Mucosa of stomach (tissue), 1 donor: ENCODE results near the gene DDX1.
"Not testable (repeated sequence)": the region's sequence is repeated elsewhere in the genome, so short reads cannot be mapped to it uniquely, and the experiment has no call there.

Source experiments
- H3K27me3 ChIP-seq: one replicate; pipeline ENCODE4 v1.7.0; 2013; ENCODE audit warnings: mild to moderate bottlenecking, low read length; ENCODE audit not compliant: control insufficient read depth, insufficient read depth
- H3K36me3 ChIP-seq: one replicate; pipeline ENCODE4 v1.7.0; 2013; ENCODE audit warnings: low read length; ENCODE audit not compliant: control insufficient read depth, insufficient read depth
- H3K4me1 ChIP-seq: one replicate; pipeline ENCODE4 v1.7.0; 2013; ENCODE audit warnings: mild to moderate bottlenecking, low read length; ENCODE audit not compliant: control insufficient read depth, insufficient read depth
- H3K4me3 ChIP-seq: one replicate; pipeline ENCODE4 v1.7.0; 2013; ENCODE audit warnings: low read length
- H3K9ac ChIP-seq: one replicate; pipeline ENCODE4 v1.7.0; 2013; ENCODE audit warnings: mild to moderate bottlenecking, low read length, moderate library complexity
- H3K9me3 ChIP-seq: one replicate; pipeline ENCODE4 v1.7.0; 2013; ENCODE audit warnings: mild to moderate bottlenecking, low read length, moderate library complexity; ENCODE audit not compliant: control insufficient read depth
- donor health status: Pancreatic carcinoma.

The DDX1 gene

GRCh38 chr2:15616429-15616828, 24.8 kb downstream of the DDX1 start:
- Histone ChIP-seq H3K36me3 (peaks cover 6% of the 10 kb centered on the region), H3K27me3 (no peaks in the 10 kb centered on the region), H3K4me1 (no peaks in the 10 kb centered on the region), H3K9ac (no peak overlapping the region), H3K4me3 (no peak overlapping the region), H3K9me3 (no peaks in the 10 kb centered on the region)

GRCh38 chr2:15616850-15617777, 25.4 kb downstream of the DDX1 start:
- Histone ChIP-seq H3K4me3 (no peak overlapping the region), H3K9me3 (no peaks in the 10 kb centered on the region), H3K27me3 (no peaks in the 10 kb centered on the region), H3K36me3 (peaks cover 6% of the 10 kb centered on the region), H3K9ac (no peak overlapping the region), H3K4me1 (no peaks in the 10 kb centered on the region)

GRCh38 chr2:15617778-15618448, 26.2 kb downstream of the DDX1 start:
- H3K9me3 ChIP-seq = no peaks in the 10 kb centered on the region
- no peak overlapping the region for H3K4me3 ChIP-seq
- no peaks in the 10 kb centered on the region for H3K4me1 ChIP-seq
- no peaks in the 10 kb centered on the region for H3K27me3 ChIP-seq
- H3K9ac ChIP-seq = no peak overlapping the region
- H3K36me3 ChIP-seq = peaks cover 9% of the 10 kb centered on the region

- H3K27me3 ChIP-seq = no peaks in the 10 kb centered on the region
- H3K36me3 ChIP-seq = peaks cover 9% of the 10 kb centered on the region
- no peak overlapping the region for H3K9ac ChIP-seq
- H3K4me3 ChIP-seq = no peak overlapping the region
- H3K9me3 ChIP-seq = no peaks in the 10 kb centered on the region
- no peaks in the 10 kb centered on the region for H3K4me1 ChIP-seq
Observed at GRCh38 chr2:15618449-15618855, 26.8 kb downstream of the DDX1 start.

GRCh38 chr2:15619076-15619475, 27.4 kb downstream of the DDX1 start:
- Histone ChIP-seq H3K27me3 (no peaks in the 10 kb centered on the region), H3K36me3 (peaks cover 9% of the 10 kb centered on the region), H3K9ac (no peak overlapping the region)

GRCh38 chr2:15619510-15619909, 27.8 kb downstream of the DDX1 start:
- H3K4me3 ChIP-seq = no peak overlapping the region
- H3K4me1 ChIP-seq = no peaks in the 10 kb centered on the region
- H3K36me3 ChIP-seq = peaks cover 9% of the 10 kb centered on the region
- H3K9me3 ChIP-seq = no peaks in the 10 kb centered on the region
- no peak overlapping the region for H3K9ac ChIP-seq
- H3K27me3 ChIP-seq = no peaks in the 10 kb centered on the region

More at GRCh38 chr2:15619076-15619475, 27.4 kb downstream of the DDX1 start:
- Histone ChIP-seq H3K4me3 (no peak overlapping the region), H3K4me1 (no peaks in the 10 kb centered on the region), H3K9me3 (no peaks in the 10 kb centered on the region)

GRCh38 chr2:15619938-15620337, 28.3 kb downstream of the DDX1 start:
- no peaks in the 10 kb centered on the region for H3K9me3 ChIP-seq

GRCh38 chr2:15620340-15620739, 28.7 kb downstream of the DDX1 start:
- H3K9ac ChIP-seq = no peak overlapping the region
- H3K4me1 ChIP-seq = no peaks in the 10 kb centered on the region
- H3K9me3 ChIP-seq = no peaks in the 10 kb centered on the region
- H3K27me3 ChIP-seq = no peaks in the 10 kb centered on the region
- H3K4me3 ChIP-seq = no peak overlapping the region
- peaks cover 3% of the 10 kb centered on the region for H3K36me3 ChIP-seq

More at GRCh38 chr2:15619938-15620337, 28.3 kb downstream of the DDX1 start:
- Histone ChIP-seq H3K4me3 (no peak overlapping the region), H3K27me3 (no peaks in the 10 kb centered on the region), H3K9ac (no peak overlapping the region), H3K4me1 (no peaks in the 10 kb centered on the region), H3K36me3 (peaks cover 6% of the 10 kb centered on the region)

GRCh38 chr2:15620857-15621471, 29.3 kb downstream of the DDX1 start:
- Histone ChIP-seq H3K4me3 (no peak overlapping the region), H3K36me3 (peaks cover 3% of the 10 kb centered on the region), H3K9me3 (no peaks in the 10 kb centered on the region), H3K27me3 (no peaks in the 10 kb centered on the region), H3K4me1 (no peaks in the 10 kb centered on the region), H3K9ac (no peak overlapping the region)

GRCh38 chr2:15621472-15621870, 29.8 kb downstream of the DDX1 start:
- H3K4me3 ChIP-seq, H3K36me3 ChIP-seq, H3K9ac ChIP-seq, H3K9me3 ChIP-seq, H3K4me1 ChIP-seq, H3K27me3 ChIP-seq: not testable (repeated sequence)

- no peaks in the 10 kb centered on the region for H3K9me3 ChIP-seq
- H3K36me3 ChIP-seq = peaks cover 3% of the 10 kb centered on the region
- H3K27me3 ChIP-seq = no peaks in the 10 kb centered on the region
- no peak overlapping the region for H3K4me3 ChIP-seq
- no peaks in the 10 kb centered on the region for H3K4me1 ChIP-seq
- no peak overlapping the region for H3K9ac ChIP-seq
Observed at GRCh38 chr2:15622214-15622613, 30.5 kb downstream of the DDX1 start.
